HepG2 (cell line): ENCODE measurements around the gene USP7. TPM values are rescaled to one million over a fixed set of nuclear protein-coding genes. Genes with fewer than 3 reads are reported as not detected.

Experiments
- ATAC-seq: fragments of 200-7000 bp; cut with Tn5 transposase; 3 replicates; pipeline ENCODE4 v1.9.1; 2020; ENCODE audit warnings: mild to moderate bottlenecking, moderate library complexity
- BruUV-seq: library from RNA; stranded (reverse); fragments of 400-500 nt; replicated peaks from 2 replicates; lab custom pipeline; 2021; lab: Mats Ljungman, UMichigan
- CTCF ChIA-PET: fragments of 300-600 bp; formaldehyde crosslinking; extraction: SDS; loops from one replicate; lab custom pipeline; 2021; ENCODE audit warnings: low total read pairs, inconsistent platforms, low intra/inter-chr PET ratio; lab: Yijun Ruan, JAX
- POLR2A ChIA-PET: fragments of 350-600 bp; sonication (Branson Sonifier 250); formaldehyde crosslinking; loops from one replicate; lab custom pipeline; 2020; ENCODE audit warnings: antibody characterized with exemption, inconsistent platforms; lab: Yijun Ruan, JAX
- DNase-seq: peaks from one replicate; pipeline ENCODE4 v3.0.0-alpha.2; 2015; ENCODE audit warnings: low spot score
- FAIRE-seq: peaks from 3 replicates; lab custom pipeline; 2011; peaks lifted over from hg19 to GRCh38; lab: Jason Lieb, UNC
- H2AFZ ChIP-seq: one replicate; pipeline ENCODE4 v1.6.1; 2011; ENCODE audit warnings: low read length, inconsistent platforms
- H3K27ac ChIP-seq: fragments of 300-600 bp; 3 replicates; pipeline ENCODE4 v1.8.0; 2011; ENCODE audit warnings: mixed run types, mild to moderate bottlenecking, mixed read lengths, low read length, inconsistent platforms; ENCODE audit not compliant: insufficient read depth; ENCODE audit errors: extremely low read length
- H3K27me3 ChIP-seq, 2 experiments: fragments of 200-600 bp in 1 of 2; 2 replicates in 1 of 2; 3 replicates in 1 of 2; pipeline versions ENCODE4 v1.6.0 to v1.8.0; 2011; ENCODE audit warnings: low read length in 2 of 2, mild to moderate bottlenecking in 2 of 2, moderate library complexity in 2 of 2, inconsistent platforms in 1 of 2; ENCODE audit not compliant: insufficient read depth in 2 of 2, control insufficient read depth in 1 of 2
- H3K36me3 ChIP-seq, 2 experiments: fragments of 200-600 bp in 1 of 2; replicated peaks in 1 of 2; 2 replicates in 1 of 2; 3 replicates in 1 of 2; pipeline versions ENCODE4 v1.5.1 to v1.8.0; 2011; ENCODE audit warnings: low read length in 2 of 2, inconsistent platforms in 1 of 2; ENCODE audit not compliant: insufficient read depth in 2 of 2, control insufficient read depth in 1 of 2
- H3K4me1 ChIP-seq: 2 replicates; pipeline ENCODE4 v1.5.1; 2012; ENCODE audit warnings: low read length, inconsistent platforms; ENCODE audit not compliant: insufficient read depth
- H3K4me2 ChIP-seq: 2 replicates; pipeline ENCODE4 v1.6.0; 2011; ENCODE audit warnings: low read depth, low read length, inconsistent platforms
- H3K4me3 ChIP-seq, 3 experiments: fragments of 200-600 bp in 1 of 3; sonication (generic), shearing (Covaris generic) in 1 of 3; replicated peaks in 1 of 3; 2 replicates each; pipeline ENCODE4 v1.5.1; 2011 to 2016; ENCODE audit warnings: low read length in 3 of 3, inconsistent platforms in 2 of 3, low read depth in 2 of 3, mild to moderate bottlenecking in 2 of 3, control low read depth in 1 of 3, mixed read lengths in 1 of 3; ENCODE audit not compliant: insufficient read depth in 1 of 3
- H3K79me2 ChIP-seq: one replicate; pipeline ENCODE4 v1.6.1; 2011; ENCODE audit warnings: low read length, inconsistent platforms; ENCODE audit not compliant: insufficient read depth
- H3K9ac ChIP-seq: 2 replicates; pipeline ENCODE4 v1.6.0; 2011; ENCODE audit warnings: mild to moderate bottlenecking, low read depth, low read length, inconsistent platforms; ENCODE audit not compliant: insufficient read depth
- H3K9me3 ChIP-seq: 2 replicates; pipeline ENCODE4 v1.5.1; 2012; ENCODE audit warnings: mild to moderate bottlenecking, low read length
- H4K20me1 ChIP-seq: 2 replicates; pipeline ENCODE4 v1.6.0; 2011; ENCODE audit warnings: inconsistent platforms, mild to moderate bottlenecking, low read length, moderate library complexity; ENCODE audit not compliant: insufficient read depth
- CBX1 ChIP-seq: IDR thresholded peaks from one replicate; pipeline ENCODE4 v1.6.1; 2016; ENCODE audit warnings: antibody characterized with exemption, low read depth
- CREM ChIP-seq, 2 experiments: sonication (generic) in 1 of 2; formaldehyde crosslinking in 1 of 2; IDR thresholded peaks; 2 replicates each; pipeline versions ENCODE4 v1.4.0 to v1.6.1; 2016 to 2020; ENCODE audit warnings: antibody characterized with exemption in 1 of 2, mild to moderate bottlenecking in 1 of 2, missing genetic modification reagents in 1 of 2
- ERF ChIP-seq: IDR thresholded peaks from 2 replicates; pipeline ENCODE4 v1.6.1; 2018; ENCODE audit warnings: missing biosample characterization, missing genetic modification reagents
- FOXM1 ChIP-seq: sonication (generic); formaldehyde crosslinking; IDR thresholded peaks from 2 replicates; pipeline ENCODE4 v1.5.0; 2020; ENCODE audit warnings: missing genetic modification reagents
- GLI4 ChIP-seq: sonication (generic); formaldehyde crosslinking; IDR thresholded peaks from 2 replicates; pipeline ENCODE4 v1.5.1; 2020; ENCODE audit warnings: missing genetic modification reagents, mild to moderate bottlenecking, moderate library complexity, borderline replicate concordance
- HES4 ChIP-seq: sonication (generic); formaldehyde crosslinking; IDR thresholded peaks from 2 replicates; pipeline ENCODE4 v1.9.0; 2021; ENCODE audit warnings: mild to moderate bottlenecking, missing genetic modification reagents, borderline replicate concordance
- HNRNPUL1 ChIP-seq: fragments of 200-400 bp; formaldehyde crosslinking; IDR thresholded peaks from 2 replicates; pipeline ENCODE4 v1.6.1; 2017; ENCODE audit warnings: low read depth, mild to moderate bottlenecking, low read length, moderate library complexity
- KDM6A ChIP-seq: IDR thresholded peaks from 2 replicates; pipeline ENCODE4 v1.6.1; 2016; ENCODE audit warnings: low read depth
- MED8 ChIP-seq: sonication (generic); formaldehyde crosslinking; IDR thresholded peaks from 2 replicates; pipeline ENCODE4 v1.8.1; 2023; ENCODE audit warnings: mild to moderate bottlenecking, missing genetic modification reagents; ENCODE audit not compliant: insufficient replicate concordance
- NR2F1 ChIP-seq, 2 experiments: fragments of 450-650 bp in 1 of 2; formaldehyde crosslinking in 1 of 2; IDR thresholded peaks; 2 replicates each; pipeline versions ENCODE4 v1.5.0 to v1.6.1; 2016 to 2020; ENCODE audit warnings: mild to moderate bottlenecking in 1 of 2, missing compliant biosample characterization in 1 of 2, missing genetic modification reagents in 1 of 2, moderate library complexity in 1 of 2
- PITX1 ChIP-seq: sonication (generic); formaldehyde crosslinking; IDR thresholded peaks from 2 replicates; pipeline ENCODE4 v1.5.1; 2020; ENCODE audit warnings: mild to moderate bottlenecking, missing genetic modification reagents
- RBM39 ChIP-seq: fragments of 200-400 bp; formaldehyde crosslinking; IDR thresholded peaks from one replicate; pipeline ENCODE4 v1.6.1; 2018; ENCODE audit warnings: antibody characterized with exemption, mild to moderate bottlenecking, low read depth, low read length; ENCODE audit not compliant: poor library complexity, severe bottlenecking
- SIN3A ChIP-seq: IDR thresholded peaks from 2 replicates; pipeline ENCODE4 v1.6.1; 2011; ENCODE audit warnings: low read depth, mild to moderate bottlenecking, control low read depth, low read length, borderline replicate concordance
- TGIF2 ChIP-seq: IDR thresholded peaks from 2 replicates; pipeline ENCODE4 v1.6.1; 2016; ENCODE audit warnings: control low read depth, missing compliant biosample characterization
- ZMYM4 ChIP-seq: sonication (generic); formaldehyde crosslinking; IDR thresholded peaks from 2 replicates; pipeline ENCODE4 v1.8.1; 2023; ENCODE audit warnings: mild to moderate bottlenecking, missing genetic modification reagents
- ZNF136 ChIP-seq: sonication (generic); formaldehyde crosslinking; IDR thresholded peaks from 2 replicates; pipeline ENCODE4 v1.8.1; 2022; ENCODE audit warnings: low read depth, mild to moderate bottlenecking, moderate library complexity, missing genetic modification reagents
- ZNF326 ChIP-seq: sonication (generic); formaldehyde crosslinking; IDR thresholded peaks from 2 replicates; pipeline ENCODE4 v1.4.0; 2020; ENCODE audit warnings: missing genetic modification reagents, borderline replicate concordance
- ZNF350 ChIP-seq: sonication (generic); formaldehyde crosslinking; IDR thresholded peaks from 2 replicates; pipeline ENCODE4 v1.4.0; 2020; ENCODE audit warnings: mild to moderate bottlenecking, low read depth, missing genetic modification reagents, borderline replicate concordance
- ZNF562 ChIP-seq: sonication (generic); formaldehyde crosslinking; IDR thresholded peaks from 2 replicates; pipeline ENCODE4 v1.8.0; 2022; ENCODE audit warnings: missing genetic modification reagents, borderline replicate concordance
- ZNF737 ChIP-seq: sonication (generic); formaldehyde crosslinking; IDR thresholded peaks from 2 replicates; pipeline ENCODE4 v1.5.0; 2020; ENCODE audit warnings: missing genetic modification reagents, mild to moderate bottlenecking, borderline replicate concordance
- ZNF883 ChIP-seq: sonication (generic); formaldehyde crosslinking; IDR thresholded peaks from 2 replicates; pipeline ENCODE4 v1.5.1; 2020; ENCODE audit warnings: mild to moderate bottlenecking, missing genetic modification reagents; ENCODE audit errors: not compliant biosample characterization
- WGBS: methylation state at CpG from one replicate; pipeline ENCODE4 v1.1.6; 2017; ENCODE audit warnings: low lambda C conversion rate; 5-methylcytosine and 5-hydroxymethylcytosine counted together
- in situ Hi-C: cut with HindIII; loops from 2 replicates; pipeline ENCODE4 v1.10.0; 2017; ENCODE audit warnings: low pct_unique_long_range_greater_than_20kb; ENCODE audit not compliant: extremely low pct_ligation_motif_present
- intact Hi-C: fragments of 100-400 bp; cut with micrococcal nuclease; formaldehyde crosslinking; loops from one replicate; pipeline ENCODE4 v1.10.0; 2022; ENCODE audit not compliant: unreplicated experiment
- polyA plus RNA-seq, 8 experiments: library from polyadenylated mRNA; depleted of rRNA in 3 of 8; stranded (reverse) in 7 of 8; unstranded in 1 of 8; fragments of >200 nt; fragmentation: Illumina TruSeq in 4 of 8; extraction: Trizol in 4 of 8; gene quantifications; 2 replicates each; pipeline versions ENCODE4 v1.2.1 to v1.2.3, GENCODE V29; 2011 to 2016; ENCODE audit warnings: low read depth in 4 of 8, missing spikeins in 1 of 8, mixed read lengths in 1 of 8; ENCODE audit not compliant: insufficient read depth in 1 of 8
- total RNA-seq, 5 experiments: library from RNA; depleted of rRNA; stranded (reverse); fragments of >200 nt; fragmentation: Illumina TruSeq; extraction: Trizol; gene quantifications; 2 replicates each; pipeline ENCODE4 v1.2.3, GENCODE V29; 2016; ENCODE audit warnings: low read depth in 1 of 5
- TF ChIP-seq, protein P1 (sequence below): sonication (generic); formaldehyde crosslinking; IDR thresholded peaks from 2 replicates; pipeline ENCODE4 v1.8.1; 2023; ENCODE audit warnings: missing genetic modification reagents, mild to moderate bottlenecking, borderline replicate concordance
- TF ChIP-seq, protein P2 (sequence below): sonication (generic); formaldehyde crosslinking; IDR thresholded peaks from 2 replicates; pipeline ENCODE4 v1.5.1; 2020; ENCODE audit warnings: missing genetic modification reagents, mild to moderate bottlenecking, borderline replicate concordance
- TF ChIP-seq, protein P3 (sequence below): sonication (generic); formaldehyde crosslinking; IDR thresholded peaks from 2 replicates; pipeline ENCODE4 v1.5.0; 2020; ENCODE audit warnings: missing genetic modification reagents

USP7 gene
- total and polyA plus RNA-seq, 2 of the 13 experiments (the other 11 are each of a cell fraction or from before 2014, with no cell fraction given): 52.5 to 173 TPM

DNA sequence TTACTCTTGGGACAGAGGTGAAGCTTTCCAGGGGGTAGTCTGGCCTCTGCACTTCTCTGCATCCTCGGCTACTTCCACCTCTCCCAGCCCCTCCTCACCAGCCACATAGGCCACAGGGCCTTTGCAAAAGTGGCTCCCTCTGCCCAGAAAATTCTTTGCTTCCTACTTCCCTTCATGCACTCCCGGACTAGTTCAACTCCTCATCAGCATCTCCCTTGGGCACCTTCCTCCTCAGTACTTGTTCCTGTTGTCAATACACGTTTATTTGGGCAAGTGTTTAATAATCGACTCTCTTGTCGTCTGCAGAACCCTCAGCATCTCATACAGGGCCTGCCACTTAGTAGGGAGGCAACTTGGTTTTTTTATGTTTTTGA, 23.1 kb upstream of the USP7 start:
- Histone ChIP-seq H3K36me3 (no peaks in the 10 kb centered on the region), H3K4me3 (peak overlapping the region in 1 of 3 experiments; percentile 8; a peak in 1 of 6 replicates), H3K9me3 (no peaks in the 10 kb centered on the region), H3K27me3 (no peaks in the 10 kb centered on the region), H3K4me1 (peaks cover 76% of the 10 kb centered on the region), H3K4me2 (peak overlapping the region; percentile 40), H3K9ac (peak overlapping the region; percentile 33), H3K27ac (peak overlapping the region; percentile 83), H2AFZ (no peak overlapping the region), H3K79me2 (no peaks in the 10 kb centered on the region), H4K20me1 (no peaks in the 10 kb centered on the region)
- in situ Hi-C loops (no loop called here), intact Hi-C loops (loop anchor here (1.0 to 5.0 kb wide), 4 partner anchors 20 to 105 kb away; partner anchors contain the start of gene HAPSTR1)
- ATAC-seq (no peak), FAIRE-seq (no peak), DNase-seq (no peak)
- 72% methylated on average over 5 of the region's 5 CpGs for WGBS
- no TSS peak for BruUV-seq
- POLR2A ChIA-PET: interaction anchor here (1.1 to 4.0 kb wide), 11 partner anchors 10 to 123 kb away, joined by 3 to 42 read pairs (median 8); partner anchors contain the start of genes HAPSTR1 and USP7
- CTCF ChIA-PET: no interaction called here
- TF ChIP-seq, protein P1, sequence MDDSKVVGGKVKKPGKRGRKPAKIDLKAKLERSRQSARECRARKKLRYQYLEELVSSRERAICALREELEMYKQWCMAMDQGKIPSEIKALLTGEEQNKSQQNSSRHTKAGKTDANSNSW (CRISPR knock-in tag): 0 out of 2 replicates have a peak, but pooled peaks have one; percentile 17
- TF ChIP-seq NR2F1 (CRISPR knock-in tag; IDR thresholded peaks at IDR 0.05): no peak
- TF ChIP-seq PITX1 (CRISPR knock-in tag): no peak
- TF ChIP-seq, protein P2, sequence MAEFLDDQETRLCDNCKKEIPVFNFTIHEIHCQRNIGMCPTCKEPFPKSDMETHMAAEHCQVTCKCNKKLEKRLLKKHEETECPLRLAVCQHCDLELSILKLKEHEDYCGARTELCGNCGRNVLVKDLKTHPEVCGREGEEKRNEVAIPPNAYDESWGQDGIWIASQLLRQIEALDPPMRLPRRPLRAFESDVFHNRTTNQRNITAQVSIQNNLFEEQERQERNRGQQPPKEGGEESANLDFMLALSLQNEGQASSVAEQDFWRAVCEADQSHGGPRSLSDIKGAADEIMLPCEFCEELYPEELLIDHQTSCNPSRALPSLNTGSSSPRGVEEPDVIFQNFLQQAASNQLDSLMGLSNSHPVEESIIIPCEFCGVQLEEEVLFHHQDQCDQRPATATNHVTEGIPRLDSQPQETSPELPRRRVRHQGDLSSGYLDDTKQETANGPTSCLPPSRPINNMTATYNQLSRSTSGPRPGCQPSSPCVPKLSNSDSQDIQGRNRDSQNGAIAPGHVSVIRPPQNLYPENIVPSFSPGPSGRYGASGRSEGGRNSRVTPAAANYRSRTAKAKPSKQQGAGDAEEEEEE (CRISPR knock-in tag): 0 out of 2 replicates have a peak, but pooled peaks have one; percentile 37
- TF ChIP-seq ZNF136: 0 out of 2 replicates have a peak, but pooled peaks have one; percentile 8
- TF ChIP-seq MED8 (CRISPR knock-in tag): no peak
- TF ChIP-seq, protein P3, sequence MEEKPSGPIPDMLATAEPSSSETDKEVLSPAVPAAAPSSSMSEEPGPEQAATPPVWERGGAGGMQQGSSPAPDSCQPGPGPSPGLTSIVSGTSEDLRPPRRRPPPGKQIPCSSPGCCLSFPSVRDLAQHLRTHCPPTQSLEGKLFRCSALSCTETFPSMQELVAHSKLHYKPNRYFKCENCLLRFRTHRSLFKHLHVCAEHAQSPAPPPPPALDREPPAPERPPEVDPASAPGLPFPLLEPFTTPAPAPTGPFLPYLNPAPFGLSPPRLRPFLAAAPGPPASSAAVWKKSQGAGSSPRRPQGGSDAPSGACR (CRISPR knock-in tag): peak; percentile 82; the same call in 1 of the 2 replicates
- TF ChIP-seq TGIF2 (CRISPR knock-in tag): no peak
- no peak for TF ChIP-seq ZNF350 (CRISPR knock-in tag)
- no peak for TF ChIP-seq SIN3A
- no peak for TF ChIP-seq ZNF562
- TF ChIP-seq GLI4 (CRISPR knock-in tag): 0 out of 2 replicates have a peak, but pooled peaks have one; percentile 79
- no peak for TF ChIP-seq ERF (CRISPR knock-in tag)
- no peak for TF ChIP-seq KDM6A (CRISPR knock-in tag)
- TF ChIP-seq CBX1: no peak
- TF ChIP-seq ZNF737 (CRISPR knock-in tag): no peak
- peak; percentile 21 for TF ChIP-seq ZNF883
- no peak for TF ChIP-seq ZNF326 (CRISPR knock-in tag)
- no peak for TF ChIP-seq CREM (IDR thresholded peaks at IDR 0.05)
- no peak for TF ChIP-seq CREM (CRISPR knock-in tag; IDR thresholded peaks at IDR 0.05)
- no peak for TF ChIP-seq HES4 (CRISPR knock-in tag)
- TF ChIP-seq ZMYM4 (CRISPR knock-in tag): no peak
- no peak for TF ChIP-seq RBM39
- no peak for TF ChIP-seq HNRNPUL1
- no peak for TF ChIP-seq FOXM1 (CRISPR knock-in tag)
